Caco-2 (cell line): ENCODE data around the gene SH3GL1. TPM values are rescaled to one million over a fixed set of nuclear protein-coding genes. Genes with fewer than 3 reads are reported as not detected.

Experiments used
- BruUV-seq: library from RNA; stranded (reverse); fragments of 400-500 nt; replicated peaks from 2 replicates; lab custom pipeline; 2021; lab: Mats Ljungman, UMichigan
- CTCF ChIA-PET: fragments of 300-600 bp; sonication (Branson Sonifier 250); formaldehyde crosslinking; loops from one replicate; lab custom pipeline; 2022; ENCODE audit warnings: antibody characterized with exemption; lab: Charles Lee
- POLR2A ChIA-PET: fragments of 300-600 bp; sonication (Branson Sonifier 250); formaldehyde crosslinking; loops from one replicate; lab custom pipeline; 2022; ENCODE audit warnings: antibody characterized with exemption; lab: Charles Lee
- DNase-seq, 2 experiments: peaks; one replicate each; pipeline versions ENCODE4 v3.0.0 to v3.0.0-alpha.2; 2020 to 2022
- H3K27me3 ChIP-seq: replicated peaks from 2 replicates; pipeline ENCODE4 v1.6.0; 2011; ENCODE audit warnings: low read length; ENCODE audit not compliant: control insufficient read depth, insufficient read depth
- H3K36me3 ChIP-seq: 2 replicates; pipeline ENCODE4 v1.5.1; 2011; ENCODE audit warnings: low read length; ENCODE audit not compliant: control insufficient read depth, insufficient read depth
- H3K4me1 ChIP-seq: fragments of 250-450 bp; sonication (Bioruptor Pico); 2 replicates; pipeline ENCODE4 v1.5.1; 2020; ENCODE audit warnings: mild to moderate bottlenecking
- H3K4me3 ChIP-seq: 2 replicates; pipeline ENCODE4 v1.5.1; 2011; ENCODE audit warnings: low read depth, mild to moderate bottlenecking, control low read depth, low read length
- H3K9me3 ChIP-seq: fragments of 250-450 bp; sonication (Bioruptor Pico); 2 replicates; pipeline ENCODE4 v1.5.1; 2020; ENCODE audit warnings: mild to moderate bottlenecking, moderate library complexity
- H3K27ac Mint-ChIP-seq: one replicate; pipeline ENCODE4 v1.8.0; 2022; ENCODE audit warnings: mixed read lengths; ENCODE audit not compliant: unreplicated experiment
- H3K27me3 Mint-ChIP-seq: one replicate; pipeline ENCODE4 v1.8.0; 2022; ENCODE audit warnings: mixed read lengths; ENCODE audit not compliant: insufficient read depth, unreplicated experiment
- H3K36me3 Mint-ChIP-seq: one replicate; pipeline ENCODE4 v1.8.0; 2022; ENCODE audit warnings: mild to moderate bottlenecking, mixed read lengths; ENCODE audit not compliant: insufficient read depth, unreplicated experiment
- H3K4me1 Mint-ChIP-seq: one replicate; pipeline ENCODE4 v1.8.0; 2022; ENCODE audit warnings: low read depth, mixed read lengths; ENCODE audit not compliant: unreplicated experiment
- H3K4me3 Mint-ChIP-seq: one replicate; pipeline ENCODE4 v1.8.0; 2022; ENCODE audit warnings: mild to moderate bottlenecking, moderate library complexity, mixed read lengths; ENCODE audit not compliant: unreplicated experiment
- H3K9me3 Mint-ChIP-seq: one replicate; pipeline ENCODE4 v1.8.0; 2022; ENCODE audit warnings: mixed read lengths; ENCODE audit not compliant: unreplicated experiment
- CTCF ChIP-seq, 2 experiments: fragments of 200-600 bp in 1 of 2; IDR thresholded peaks; 1 replicate in 1 of 2; 2 replicates in 1 of 2; pipeline versions ENCODE4 v1.5.1 to v1.8.0; 2011 to 2022; ENCODE audit warnings: antibody characterized with exemption in 1 of 2, control low read depth in 1 of 2, inconsistent platforms in 1 of 2, low read depth in 1 of 2, low read length in 1 of 2, mild to moderate bottlenecking in 1 of 2, moderate library complexity in 1 of 2; ENCODE audit not compliant: insufficient read depth in 1 of 2, severe bottlenecking in 1 of 2, unreplicated experiment in 1 of 2
- intact Hi-C: fragments of 100-400 bp; cut with micrococcal nuclease; formaldehyde crosslinking; loops from one replicate; pipeline ENCODE4 v1.10.0; 2022; ENCODE audit not compliant: unreplicated experiment
- total RNA-seq: library from RNA; stranded (reverse); gene quantifications from 2 replicates; pipeline ENCODE4 v1.2.3, GENCODE V29; 2022

Gene SH3GL1
- total RNA-seq, 1 experiment from 2014 or later: 91.3 TPM

DNA sequence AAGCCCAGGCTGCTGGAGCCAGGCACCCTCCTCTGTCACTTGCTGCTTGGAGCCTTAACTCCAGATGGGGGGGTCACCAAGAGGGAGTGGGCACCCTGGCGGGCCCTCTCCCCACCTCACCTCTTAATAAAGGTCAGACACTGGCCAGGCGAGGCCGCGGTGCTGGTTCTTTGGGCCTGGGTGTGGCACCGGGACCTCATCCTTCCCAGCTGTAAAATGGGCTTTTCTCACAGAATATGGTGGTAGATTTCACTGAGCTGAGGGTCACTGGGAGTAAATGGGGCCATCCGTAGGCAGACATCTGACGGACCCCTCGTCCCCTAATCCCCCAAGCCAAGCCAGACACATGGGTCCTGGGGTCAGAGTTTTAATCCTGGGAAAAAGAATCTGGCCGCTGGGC is 76.7 kb downstream of the SH3GL1 start:
- DNase-seq: no peak
- H3K9me3 ChIP-seq: 0 out of 2 replicates have a peak, but pooled peaks cover 6% of the 10 kb centered on the region
- H3K4me1 Mint-ChIP-seq: peaks cover 5% of the 10 kb centered on the region
- no peak overlapping the region for H3K27ac Mint-ChIP-seq
- H3K4me3 Mint-ChIP-seq: no peak overlapping the region
- BruUV-seq: no TSS peak
- H3K36me3 Mint-ChIP-seq: peaks cover 57% of the 10 kb centered on the region
- TF ChIP-seq CTCF (IDR thresholded peaks at IDR 0.05; ENCODE audit: insufficient read depth in 1 of 2, low read depth in 1 of 2, low read length in 1 of 2, severe bottlenecking in 1 of 2, unreplicated experiment in 1 of 2): no peak
- H3K36me3 ChIP-seq: no peaks in the 10 kb centered on the region
- POLR2A ChIA-PET: no interaction called here
- no peaks in the 10 kb centered on the region for H3K27me3 ChIP-seq
- CTCF ChIA-PET: interaction anchor here (0.7 kb wide), 1 partner anchor 24 kb away, joined by 4 read pairs; no protein-coding TSS in a partner anchor
- H3K9me3 Mint-ChIP-seq: peaks cover 21% of the 10 kb centered on the region
- intact Hi-C loops: no loop called here
- no peaks in the 10 kb centered on the region for H3K27me3 Mint-ChIP-seq
- no peaks in the 10 kb centered on the region for H3K4me1 ChIP-seq
- H3K4me3 ChIP-seq: no peak overlapping the region

- H3K27ac Mint-ChIP-seq: no peak overlapping the region
- Histone ChIP-seq H3K9me3 (0 out of 2 replicates have a peak, but pooled peaks cover 6% of the 10 kb centered on the region), H3K4me1 (no peaks in the 10 kb centered on the region), H3K36me3 (no peaks in the 10 kb centered on the region), H3K27me3 (no peaks in the 10 kb centered on the region), H3K4me3 (no peak overlapping the region)
- no peak for TF ChIP-seq CTCF (IDR thresholded peaks at IDR 0.05; ENCODE audit: insufficient read depth in 1 of 2, low read depth in 1 of 2, low read length in 1 of 2, severe bottlenecking in 1 of 2, unreplicated experiment in 1 of 2)
- H3K27me3 Mint-ChIP-seq: no peaks in the 10 kb centered on the region
- CTCF ChIA-PET: interaction anchor here (0.6 to 1.4 kb wide), 5 partner anchors 19 to 183 kb away, joined by 3 to 7 read pairs (median 3); no protein-coding TSS in a partner anchor
- H3K4me1 Mint-ChIP-seq: peaks cover 5% of the 10 kb centered on the region
- intact Hi-C loops: no loop called here
- POLR2A ChIA-PET: no interaction called here
- BruUV-seq: no TSS peak
- DNase-seq: no peak
- peaks cover 26% of the 10 kb centered on the region for H3K9me3 Mint-ChIP-seq
- H3K4me3 Mint-ChIP-seq: no peak overlapping the region
- H3K36me3 Mint-ChIP-seq: peaks cover 56% of the 10 kb centered on the region
Observed at GRCh38 chr19:4322942-4323665, 77.2 kb downstream of the SH3GL1 start.

DNA sequence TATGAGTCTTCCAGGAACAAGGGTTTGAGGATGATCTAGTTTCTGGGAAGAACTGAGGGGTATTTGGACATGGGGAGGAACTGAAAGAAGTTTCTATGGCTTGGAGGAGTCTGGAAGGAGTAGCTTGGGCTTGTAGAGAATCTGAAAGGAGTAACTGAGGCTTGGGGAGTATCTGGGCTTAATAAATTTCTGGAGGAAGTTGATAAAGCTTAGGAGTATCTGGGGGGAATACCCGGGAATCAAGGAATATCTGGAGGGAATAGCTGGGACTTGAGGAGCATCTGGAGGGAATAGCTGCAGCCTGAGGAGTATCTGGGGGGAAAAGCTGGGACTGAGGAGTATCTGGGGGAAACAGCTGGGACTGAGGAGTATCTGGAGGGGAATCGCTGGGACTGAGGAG is 79.9 kb downstream of the SH3GL1 start:
- intact Hi-C loops: no loop called here
- H3K27me3 ChIP-seq: no peaks in the 10 kb centered on the region
- no peaks in the 10 kb centered on the region for H3K27me3 Mint-ChIP-seq
- BruUV-seq: no TSS peak
- H3K9me3 ChIP-seq: 0 out of 2 replicates have a peak, but pooled peaks cover 6% of the 10 kb centered on the region
- no peak for TF ChIP-seq CTCF (IDR thresholded peaks at IDR 0.05; ENCODE audit: insufficient read depth in 1 of 2, low read depth in 1 of 2, low read length in 1 of 2, severe bottlenecking in 1 of 2, unreplicated experiment in 1 of 2)
- no peak overlapping the region for H3K4me3 ChIP-seq
- H3K9me3 Mint-ChIP-seq: peaks cover 32% of the 10 kb centered on the region
- DNase-seq: no peak
- H3K4me1 ChIP-seq: no peaks in the 10 kb centered on the region
- POLR2A ChIA-PET: interaction anchor here (1.6 kb wide), 1 partner anchor 22 kb away, joined by 6 read pairs; no protein-coding TSS in a partner anchor
- no peaks in the 10 kb centered on the region for H3K36me3 ChIP-seq
- CTCF ChIA-PET: no interaction called here
- no peak overlapping the region for H3K27ac Mint-ChIP-seq
- no peak overlapping the region for H3K4me3 Mint-ChIP-seq
- H3K36me3 Mint-ChIP-seq: peaks cover 41% of the 10 kb centered on the region
- no peaks in the 10 kb centered on the region for H3K4me1 Mint-ChIP-seq
